ENCODE data around the gene CCDC77. TPM values are rescaled to one million over a fixed set of nuclear protein-coding genes. Genes with fewer than 3 reads are reported as not detected.

Gene CCDC77
- total and polyA plus RNA-seq, 3 donors from 2014 or later, result 19.5 to 37.0 (median 21.3) TPM

GRCh38 chr12:466762-467161 is 65.3 kb downstream of the CCDC77 start:
- no peaks in the 10 kb centered on the region for H3K4me1 ChIP-seq
- no peak for DNase-seq
- no peaks in the 10 kb centered on the region for H3K36me3 ChIP-seq (ENCODE audit: low read depth, missing control alignments)
- H3K27ac ChIP-seq, result no peak overlapping the region
- no peaks in the 10 kb centered on the region for H3K27me3 ChIP-seq
- 85 to 87% methylated on average over 5 of the region's 5 CpGs for WGBS, 2 donors
- TF ChIP-seq CTCF (IDR thresholded peaks at IDR 0.05) (no peak), POLR2A (IDR thresholded peaks at IDR 0.05) (no peak)
- no peaks in the 10 kb centered on the region for H3K9me3 ChIP-seq
- intact Hi-C loops (cut with DNase I; ENCODE audit: low total_unique reads), result no loop called here
- no peak overlapping the region for H3K4me3 ChIP-seq

- 82 to 94% methylated on average over 6 of the region's 6 CpGs for WGBS, 2 donors
- intact Hi-C loops (cut with DNase I; ENCODE audit: low total_unique reads), result no loop called here
- no peak for TF ChIP-seq POLR2A (IDR thresholded peaks at IDR 0.05)
- no peak for TF ChIP-seq CTCF (IDR thresholded peaks at IDR 0.05)
- H3K27ac ChIP-seq, result no peak overlapping the region
- DNase-seq, result no peak
- H3K4me1 ChIP-seq, result no peaks in the 10 kb centered on the region
- H3K27me3 ChIP-seq, result no peaks in the 10 kb centered on the region
- no peaks in the 10 kb centered on the region for H3K36me3 ChIP-seq (ENCODE audit: low read depth, missing control alignments)
- no peaks in the 10 kb centered on the region for H3K9me3 ChIP-seq
- no peak overlapping the region for H3K4me3 ChIP-seq
Observed at GRCh38 chr12:467591-467990, 66.1 kb downstream of the CCDC77 start.

- Histone ChIP-seq H3K36me3 (ENCODE audit: low read depth, missing control alignments) (no peaks in the 10 kb centered on the region), H3K4me3 (no peak overlapping the region), H3K27me3 (no peaks in the 10 kb centered on the region), H3K9me3 (no peaks in the 10 kb centered on the region), H3K4me1 (no peaks in the 10 kb centered on the region), H3K27ac (no peak overlapping the region)
- WGBS, 2 donors, result 86 to 89% methylated on average over 10 of the region's 10 CpGs
- no peak for DNase-seq
- intact Hi-C loops (cut with DNase I; ENCODE audit: low total_unique reads), result no loop called here
- TF ChIP-seq CTCF (IDR thresholded peaks at IDR 0.05), result no peak
- no peak for TF ChIP-seq POLR2A (IDR thresholded peaks at IDR 0.05)
Observed at GRCh38 chr12:468671-469389, 67.4 kb downstream of the CCDC77 start.

- TF ChIP-seq POLR2A (IDR thresholded peaks at IDR 0.05), result no peak
- no peak for TF ChIP-seq CTCF (IDR thresholded peaks at IDR 0.05)
- no peaks in the 10 kb centered on the region for H3K36me3 ChIP-seq (ENCODE audit: low read depth, missing control alignments)
- no peak for DNase-seq
- H3K4me3 ChIP-seq, result no peak overlapping the region
- H3K9me3 ChIP-seq, result no peaks in the 10 kb centered on the region
- 57 to 58% methylated on average over 11 of the region's 11 CpGs for WGBS, 2 donors
- intact Hi-C loops (cut with DNase I; ENCODE audit: low total_unique reads), result no loop called here
- H3K4me1 ChIP-seq, result no peaks in the 10 kb centered on the region
- no peak overlapping the region for H3K27ac ChIP-seq
- H3K27me3 ChIP-seq, result no peaks in the 10 kb centered on the region
Observed at GRCh38 chr12:470133-470532, 68.7 kb downstream of the CCDC77 start.

- no peaks in the 10 kb centered on the region for H3K36me3 ChIP-seq (ENCODE audit: low read depth, missing control alignments)
- WGBS, 2 donors, result 85 to 90% methylated on average over 5 of the region's 5 CpGs
- no peaks in the 10 kb centered on the region for H3K4me1 ChIP-seq
- no peaks in the 10 kb centered on the region for H3K27me3 ChIP-seq
- TF ChIP-seq POLR2A (IDR thresholded peaks at IDR 0.05) (no peak), CTCF (IDR thresholded peaks at IDR 0.05) (no peak)
- H3K27ac ChIP-seq, result no peak overlapping the region
- intact Hi-C loops (cut with DNase I; ENCODE audit: low total_unique reads), result no loop called here
- no peak for DNase-seq
- H3K9me3 ChIP-seq, result no peaks in the 10 kb centered on the region
- no peak overlapping the region for H3K4me3 ChIP-seq
Observed at GRCh38 chr12:473198-473597, 71.8 kb downstream of the CCDC77 start.
